Hepatocyte (in vitro differentiated cells): Measurements from ENCODE around the gene CCL20. TPM values are rescaled to one million over a fixed set of nuclear protein-coding genes. Genes with fewer than 3 reads are reported as not detected.

Experiments used
- DNase-seq: peaks from one replicate; pipeline ENCODE4 v3.0.0-alpha.2; 2016; ENCODE audit warnings: low spot score
- H2AFZ ChIP-seq: fragments of 200-600 bp; sonication (generic); 2 replicates; pipeline ENCODE4 v1.6.0; 2016; ENCODE audit warnings: antibody characterized with exemption, mild to moderate bottlenecking
- H3K27ac ChIP-seq: fragments of 200-600 bp; sonication (generic); 2 replicates; pipeline ENCODE4 v1.5.1; 2016; ENCODE audit warnings: mild to moderate bottlenecking
- H3K27me3 ChIP-seq: fragments of 200-600 bp; sonication (generic); 2 replicates; pipeline ENCODE4 v1.6.1; 2016
- H3K36me3 ChIP-seq: fragments of 200-600 bp; sonication (generic); replicated peaks from 2 replicates; pipeline ENCODE4 v1.5.1; 2016; ENCODE audit warnings: low read depth; ENCODE audit not compliant: insufficient read depth
- H3K4me1 ChIP-seq: fragments of 200-600 bp; sonication (generic); 2 replicates; pipeline ENCODE4 v1.5.1; 2016; ENCODE audit warnings: mild to moderate bottlenecking, moderate library complexity; ENCODE audit not compliant: insufficient read depth
- H3K4me2 ChIP-seq: fragments of 200-600 bp; sonication (generic); 2 replicates; pipeline ENCODE4 v1.6.0; 2016
- H3K4me3 ChIP-seq: fragments of 200-600 bp; sonication (generic); 2 replicates; pipeline ENCODE4 v1.5.1; 2016; ENCODE audit warnings: mild to moderate bottlenecking
- H3K79me2 ChIP-seq: fragments of 200-600 bp; sonication (generic); 2 replicates; pipeline ENCODE4 v1.6.0; 2017; ENCODE audit warnings: mild to moderate bottlenecking
- H3K9me2 ChIP-seq: fragments of 200-600 bp; sonication (generic); replicated peaks from 2 replicates; pipeline ENCODE4 v1.6.0; 2017; ENCODE audit warnings: mild to moderate bottlenecking; ENCODE audit not compliant: insufficient read depth
- H3K9me3 ChIP-seq: fragments of 200-600 bp; sonication (generic); 2 replicates; pipeline ENCODE4 v1.5.1; 2016; ENCODE audit warnings: low read depth, mild to moderate bottlenecking
- H4K20me1 ChIP-seq: fragments of 200-600 bp; sonication (generic); 2 replicates; pipeline ENCODE4 v1.6.0; 2016; ENCODE audit warnings: mild to moderate bottlenecking; ENCODE audit not compliant: insufficient read depth, poor library complexity, severe bottlenecking
- EZH2 ChIP-seq: fragments of 200-600 bp; sonication (generic); IDR thresholded peaks from 2 replicates; pipeline ENCODE4 v1.6.1; 2016; ENCODE audit warnings: antibody characterized with exemption, mild to moderate bottlenecking, borderline replicate concordance
- EZH2phosphoT487 ChIP-seq: fragments of 200-600 bp; sonication (generic); IDR thresholded peaks from one replicate; pipeline ENCODE4 v1.6.1; 2018; ENCODE audit warnings: antibody characterized with exemption, mild to moderate bottlenecking, low read depth, moderate library complexity; ENCODE audit not compliant: unreplicated experiment, severe bottlenecking
- WGBS: methylation state at CpG from one replicate; pipeline ENCODE4 v1.1.6; 2016; ENCODE audit warnings: low lambda C conversion rate; ENCODE audit errors: missing lambda C conversion rate; 5-methylcytosine and 5-hydroxymethylcytosine counted together
- polyA plus RNA-seq: library from polyadenylated mRNA; unstranded; fragments of >200 nt; fragmentation: Nextera tagmentation; extraction: Ambion mirVana; gene quantifications from 2 replicates; pipeline ENCODE4 v1.2.1, GENCODE V29; 2016
- total RNA-seq: library from RNA; depleted of rRNA; stranded (reverse); fragments of >200 nt; gene quantifications from 2 replicates; pipeline ENCODE4 v1.2.3, GENCODE V29; 2014
- TF ChIP-seq, protein P1 (sequence below): fragments of 200-600 bp; sonication (generic); IDR thresholded peaks from 2 replicates; pipeline ENCODE4 v1.5.1; 2016; ENCODE audit warnings: antibody characterized with exemption, mild to moderate bottlenecking; ENCODE audit not compliant: poor library complexity

The CCL20 gene
- total and polyA plus RNA-seq, 2 experiments from 2014 or later = 80.0 to 112 TPM

DNA sequence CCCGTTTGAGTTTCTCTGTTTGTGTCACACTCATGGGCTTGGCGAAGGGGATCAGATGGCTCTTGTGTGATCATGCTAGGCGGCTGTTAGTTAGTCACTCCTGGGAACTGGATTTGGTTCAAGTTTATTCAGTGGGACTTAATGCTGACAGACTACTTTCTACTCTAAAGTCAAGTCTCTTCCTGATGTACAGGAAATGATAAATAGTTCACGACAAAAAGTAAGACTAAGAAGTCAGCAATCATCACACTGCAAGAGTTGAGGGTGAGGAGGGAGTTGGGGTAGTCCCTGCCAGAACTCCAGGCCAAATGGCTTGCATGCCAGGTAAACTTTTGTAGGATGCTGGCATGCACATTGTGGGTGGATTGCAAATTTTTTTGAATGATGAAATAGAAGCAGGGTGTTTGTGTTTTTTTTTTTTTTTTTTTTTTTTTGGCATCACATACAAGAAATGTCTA, 25.1 kb upstream of the CCL20 start:
- H3K36me3 ChIP-seq = no peaks in the 10 kb centered on the region
- no peak overlapping the region for H3K27ac ChIP-seq
- no peak overlapping the region for H3K4me3 ChIP-seq
- no peaks in the 10 kb centered on the region for H3K4me1 ChIP-seq
- DNase-seq = no peak
- no peaks in the 10 kb centered on the region for H3K79me2 ChIP-seq
- 91% methylated on average over 4 of the region's 4 CpGs for WGBS
- no peaks in the 10 kb centered on the region for H3K27me3 ChIP-seq
- H3K9me2 ChIP-seq = no peaks in the 10 kb centered on the region
- TF ChIP-seq EZH2phosphoT487 (no peak), EZH2 (no peak)
- TF ChIP-seq, protein P1, sequence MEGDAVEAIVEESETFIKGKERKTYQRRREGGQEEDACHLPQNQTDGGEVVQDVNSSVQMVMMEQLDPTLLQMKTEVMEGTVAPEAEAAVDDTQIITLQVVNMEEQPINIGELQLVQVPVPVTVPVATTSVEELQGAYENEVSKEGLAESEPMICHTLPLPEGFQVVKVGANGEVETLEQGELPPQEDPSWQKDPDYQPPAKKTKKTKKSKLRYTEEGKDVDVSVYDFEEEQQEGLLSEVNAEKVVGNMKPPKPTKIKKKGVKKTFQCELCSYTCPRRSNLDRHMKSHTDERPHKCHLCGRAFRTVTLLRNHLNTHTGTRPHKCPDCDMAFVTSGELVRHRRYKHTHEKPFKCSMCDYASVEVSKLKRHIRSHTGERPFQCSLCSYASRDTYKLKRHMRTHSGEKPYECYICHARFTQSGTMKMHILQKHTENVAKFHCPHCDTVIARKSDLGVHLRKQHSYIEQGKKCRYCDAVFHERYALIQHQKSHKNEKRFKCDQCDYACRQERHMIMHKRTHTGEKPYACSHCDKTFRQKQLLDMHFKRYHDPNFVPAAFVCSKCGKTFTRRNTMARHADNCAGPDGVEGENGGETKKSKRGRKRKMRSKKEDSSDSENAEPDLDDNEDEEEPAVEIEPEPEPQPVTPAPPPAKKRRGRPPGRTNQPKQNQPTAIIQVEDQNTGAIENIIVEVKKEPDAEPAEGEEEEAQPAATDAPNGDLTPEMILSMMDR = no peak
- H3K9me3 ChIP-seq = no peaks in the 10 kb centered on the region
- no peak overlapping the region for H2AFZ ChIP-seq
- H3K4me2 ChIP-seq = no peak overlapping the region
- no peaks in the 10 kb centered on the region for H4K20me1 ChIP-seq

DNA sequence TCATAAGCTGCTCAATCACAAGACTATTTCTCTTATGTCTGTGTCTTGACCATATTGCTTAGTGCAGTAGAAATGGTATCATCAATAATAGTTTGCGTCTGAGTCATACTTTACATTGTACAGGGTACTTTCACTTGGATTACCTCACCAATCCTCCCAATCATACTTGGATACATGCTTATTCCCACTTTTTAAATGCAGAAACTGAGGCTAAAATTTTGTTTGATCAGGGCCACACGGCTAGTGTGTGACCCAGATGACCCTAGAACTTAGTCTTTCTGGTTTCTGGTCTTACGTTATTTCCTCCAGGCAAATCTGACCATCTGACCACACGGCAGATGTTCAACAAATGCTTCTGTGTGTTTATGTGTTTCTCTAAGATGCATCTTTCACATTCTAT, 23.8 kb upstream of the CCL20 start:
- no peak for DNase-seq
- H3K27ac ChIP-seq = no peak overlapping the region
- TF ChIP-seq EZH2phosphoT487 (no peak), EZH2 (no peak)
- TF ChIP-seq, protein P1 = no peak
- H3K27me3 ChIP-seq = no peaks in the 10 kb centered on the region
- no peaks in the 10 kb centered on the region for H3K9me3 ChIP-seq
- no peaks in the 10 kb centered on the region for H3K9me2 ChIP-seq
- no peaks in the 10 kb centered on the region for H3K36me3 ChIP-seq
- WGBS = 76% methylated on average over 4 of the region's 4 CpGs
- H2AFZ ChIP-seq = no peak overlapping the region
- no peak overlapping the region for H3K4me2 ChIP-seq
- H4K20me1 ChIP-seq = no peaks in the 10 kb centered on the region
- H3K4me3 ChIP-seq = no peak overlapping the region
- H3K4me1 ChIP-seq = no peaks in the 10 kb centered on the region
- no peaks in the 10 kb centered on the region for H3K79me2 ChIP-seq

- Histone ChIP-seq H2AFZ (no peak overlapping the region), H3K4me1 (no peaks in the 10 kb centered on the region), H3K9me2 (no peaks in the 10 kb centered on the region), H3K79me2 (no peaks in the 10 kb centered on the region), H3K36me3 (no peaks in the 10 kb centered on the region), H3K27ac (no peak overlapping the region), H3K27me3 (no peaks in the 10 kb centered on the region), H3K4me2 (no peak overlapping the region), H3K9me3 (no peaks in the 10 kb centered on the region), H3K4me3 (no peak overlapping the region), H4K20me1 (no peaks in the 10 kb centered on the region)
- WGBS = 94% methylated on average over 5 of the region's 5 CpGs
- TF ChIP-seq EZH2phosphoT487 = no peak
- TF ChIP-seq, protein P1 = no peak
- TF ChIP-seq EZH2 = no peak
- no peak for DNase-seq
Measured at GRCh38 chr2:227793148-227793712, 20.4 kb upstream of the CCL20 start.
